ENCODE data around the gene EXOC6B. TPM values are rescaled to one million over a fixed set of nuclear protein-coding genes. Genes with fewer than 3 reads are reported as not detected.

The EXOC6B gene
- total and polyA plus RNA-seq, 10 of the 15 experiments (the other 5 are each of a cell fraction or from before 2014, with no cell fraction given): 0.23 to 2.2 (median 1.2) TPM

DNA sequence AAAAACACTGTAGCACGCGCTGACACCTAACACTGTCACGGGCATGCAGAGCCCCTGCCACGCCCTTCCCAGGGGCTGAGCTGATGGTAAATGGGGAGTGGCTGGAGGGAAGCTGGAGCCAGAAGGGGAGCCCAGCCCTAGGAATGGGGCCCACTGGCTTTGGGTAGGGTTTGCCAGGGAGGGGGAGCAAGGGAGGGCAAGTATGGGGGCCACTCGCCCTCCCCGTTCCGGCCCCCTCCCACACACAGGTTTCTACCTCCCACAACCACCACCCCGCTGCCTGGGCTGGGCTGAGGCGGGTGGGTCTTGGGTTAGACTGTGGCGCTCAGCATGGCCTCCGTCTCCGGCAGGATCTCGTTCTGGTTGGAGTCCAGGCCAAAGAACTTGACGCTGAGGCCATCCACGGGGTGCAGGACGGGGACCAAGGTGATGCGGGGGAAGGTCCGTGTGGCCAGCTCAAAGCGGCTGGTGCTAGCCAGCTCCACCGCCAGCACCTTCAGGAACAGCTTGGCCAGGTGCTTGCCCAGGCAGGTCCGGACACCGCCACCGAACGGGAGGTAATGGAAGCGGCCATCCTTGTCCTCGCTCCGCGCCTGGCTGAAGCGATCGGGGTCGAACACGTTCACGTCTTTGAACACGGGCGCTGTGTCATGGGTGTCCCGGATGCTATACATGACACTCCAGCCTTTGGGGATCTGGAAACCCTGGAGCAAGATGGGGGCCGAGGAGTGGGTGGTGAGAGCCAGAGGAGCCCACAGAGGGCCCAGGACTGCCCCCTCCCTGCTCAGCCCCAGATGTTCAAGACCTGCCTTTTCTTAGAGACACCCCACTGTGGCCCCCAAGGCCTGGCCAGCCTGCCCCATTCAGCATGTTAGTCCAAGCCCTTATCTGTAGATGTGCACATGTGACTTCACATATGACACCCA is 693.7 kb downstream of the EXOC6B start:
- DNase-seq (ENCODE audit: low read depth, low spot score) (no peak), FAIRE-seq (no peak), ATAC-seq (no peak)
- Histone ChIP-seq H4K20me1 (ENCODE audit: control insufficient read depth, insufficient read depth) (no peaks in the 10 kb centered on the region), H3K27ac (ENCODE audit: control insufficient read depth, insufficient read depth) (no peak overlapping the region), H3K36me3 (ENCODE audit: control insufficient read depth in 2 of 2, insufficient read depth in 2 of 2, low read length in 1 of 2) (no peaks in the 10 kb centered on the region), H2AFZ (ENCODE audit: control insufficient read depth, low read depth, low read length) (no peak overlapping the region), H3K27me3 (replicated peaks in 1 of 2; ENCODE audit: control insufficient read depth in 2 of 2, insufficient read depth in 2 of 2, low read length in 1 of 2) (no peaks in the 10 kb centered on the region; a peak in 1 of 4 replicates), H3K9ac (ENCODE audit: control insufficient read depth, insufficient read depth, low read length) (no peak overlapping the region), H3K4me2 (ENCODE audit: control insufficient read depth, insufficient read depth) (no peak overlapping the region), H3K4me1 (ENCODE audit: control insufficient read depth, insufficient read depth, low read length) (no peaks in the 10 kb centered on the region), H3K4me3 (no peak overlapping the region), H3K79me2 (ENCODE audit: control insufficient read depth, insufficient read depth, low read length) (no peaks in the 10 kb centered on the region), H3K9me3 (replicated peaks; ENCODE audit: control insufficient read depth, insufficient read depth, low read length) (no peaks in the 10 kb centered on the region)
- in situ Hi-C loops (cut with MboI): loop anchor here (25.0 kb wide), 1 partner anchor 845 kb away; no protein-coding TSS in a partner anchor
- BruUV-seq (replicated peaks): no TSS peak
- CTCF ChIA-PET: no interaction called here
- POLR2A ChIA-PET: no interaction called here
- TF ChIP-seq ATF7 (IDR thresholded peaks at IDR 0.05; ENCODE audit: low read depth): no peak
- SMC1A ChIA-PET (ENCODE audit: uncharacterized antibody, unreplicated experiment): no interaction called here
- intact Hi-C loops (cut with micrococcal nuclease; ENCODE audit: unreplicated experiment): no loop called here
- WGBS (ENCODE audit: insufficient coverage, insufficient replicate concordance, low lambda C conversion rate, missing lambda C conversion rate): 62% methylated on average over 32 of the region's 37 CpGs
- RAD21 ChIA-PET (ENCODE audit: unreplicated experiment): no interaction called here

DNA sequence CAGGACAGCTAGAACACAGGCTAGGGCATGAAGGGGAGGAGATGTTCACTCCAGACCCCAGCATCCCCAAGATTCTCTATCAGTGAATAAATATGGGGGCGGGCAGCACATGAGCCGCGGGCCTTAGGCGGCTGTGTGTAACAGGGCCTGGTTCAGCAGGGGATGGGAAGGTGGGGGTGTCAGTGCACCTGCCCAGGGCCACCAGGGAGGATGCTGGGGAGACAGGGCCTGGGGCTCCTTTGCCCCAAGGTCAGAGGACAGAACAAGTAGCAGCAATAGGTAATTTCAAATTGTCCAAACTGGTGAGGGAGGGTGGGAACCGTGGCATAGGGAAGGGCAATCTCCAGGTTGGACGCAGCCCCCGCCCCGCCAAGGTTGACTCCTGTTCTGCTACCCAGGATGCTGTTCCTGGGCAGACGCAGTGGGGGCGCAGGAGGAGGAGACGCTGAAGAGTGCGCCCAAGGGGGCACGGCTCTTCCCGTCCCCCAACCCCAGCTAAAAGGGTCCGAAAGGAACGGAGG is 694.4 kb downstream of the EXOC6B start:
- no peaks in the 10 kb centered on the region for H3K4me1 ChIP-seq (ENCODE audit: control insufficient read depth, insufficient read depth, low read length)
- FAIRE-seq: no peak
- H3K27ac ChIP-seq (ENCODE audit: control insufficient read depth, insufficient read depth): no peak overlapping the region
- H3K4me3 ChIP-seq: no peak overlapping the region
- no peak for DNase-seq (ENCODE audit: low read depth, low spot score)
- ChIA-PET POLR2A (no interaction called here), RAD21 (ENCODE audit: unreplicated experiment) (no interaction called here), CTCF (no interaction called here), SMC1A (ENCODE audit: uncharacterized antibody, unreplicated experiment) (no interaction called here)
- intact Hi-C loops (cut with micrococcal nuclease; ENCODE audit: unreplicated experiment) (no loop called here), in situ Hi-C loops (cut with MboI) (loop anchor here (25.0 kb wide), 1 partner anchor 844 kb away; no protein-coding TSS in a partner anchor)
- H3K9ac ChIP-seq (ENCODE audit: control insufficient read depth, insufficient read depth, low read length): no peak overlapping the region
- BruUV-seq (replicated peaks): no TSS peak
- no peak overlapping the region for H2AFZ ChIP-seq (ENCODE audit: control insufficient read depth, low read depth, low read length)
- no peak for ATAC-seq
- H3K79me2 ChIP-seq (ENCODE audit: control insufficient read depth, insufficient read depth, low read length): no peaks in the 10 kb centered on the region
- no peak for TF ChIP-seq POLR2A (IDR thresholded peaks at IDR 0.05; ENCODE audit: low read depth, low read length)
- TF ChIP-seq TAF1 (IDR thresholded peaks at IDR 0.05; ENCODE audit: borderline replicate concordance, low read depth, low read length): no peak
- no peak for TF ChIP-seq ZNF24 (IDR thresholded peaks at IDR 0.05)
- no peak for TF ChIP-seq ZNF274 (IDR thresholded peaks at IDR 0.05; ENCODE audit: insufficient read depth, insufficient read length)
- no peak for TF ChIP-seq BMI1 (IDR thresholded peaks at IDR 0.05; ENCODE audit: borderline replicate concordance)
- TF ChIP-seq YBX1 (IDR thresholded peaks at IDR 0.05): no peak
- TF ChIP-seq, protein P1, sequence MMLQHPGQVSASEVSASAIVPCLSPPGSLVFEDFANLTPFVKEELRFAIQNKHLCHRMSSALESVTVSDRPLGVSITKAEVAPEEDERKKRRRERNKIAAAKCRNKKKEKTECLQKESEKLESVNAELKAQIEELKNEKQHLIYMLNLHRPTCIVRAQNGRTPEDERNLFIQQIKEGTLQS (IDR thresholded peaks at IDR 0.05; ENCODE audit: borderline replicate concordance, extremely low read depth, low read depth, low read length): no peak
- TF ChIP-seq ELK1 (IDR thresholded peaks at IDR 0.05; ENCODE audit: low read depth, low read length): no peak
- 39% methylated on average over 16 of the region's 16 CpGs for WGBS (ENCODE audit: insufficient coverage, insufficient replicate concordance, low lambda C conversion rate, missing lambda C conversion rate)
- H4K20me1 ChIP-seq (ENCODE audit: control insufficient read depth, insufficient read depth): no peaks in the 10 kb centered on the region
- H3K4me2 ChIP-seq (ENCODE audit: control insufficient read depth, insufficient read depth): no peak overlapping the region
- no peaks in the 10 kb centered on the region for H3K36me3 ChIP-seq (ENCODE audit: control insufficient read depth in 2 of 2, insufficient read depth in 2 of 2, low read length in 1 of 2)
- H3K9me3 ChIP-seq (replicated peaks; ENCODE audit: control insufficient read depth, insufficient read depth, low read length): no peaks in the 10 kb centered on the region
- H3K27me3 ChIP-seq (replicated peaks in 1 of 2; ENCODE audit: control insufficient read depth in 2 of 2, insufficient read depth in 2 of 2, low read length in 1 of 2): no peaks in the 10 kb centered on the region; a peak in 1 of 4 replicates

Data from GM12878 (cell line).